ENCODE data around the gene HCRTR2.
"Not testable (repeated sequence)": the region's sequence is repeated elsewhere in the genome, so short reads cannot be mapped to it uniquely, and the experiment has no call there.

Gene HCRTR2

DNA sequence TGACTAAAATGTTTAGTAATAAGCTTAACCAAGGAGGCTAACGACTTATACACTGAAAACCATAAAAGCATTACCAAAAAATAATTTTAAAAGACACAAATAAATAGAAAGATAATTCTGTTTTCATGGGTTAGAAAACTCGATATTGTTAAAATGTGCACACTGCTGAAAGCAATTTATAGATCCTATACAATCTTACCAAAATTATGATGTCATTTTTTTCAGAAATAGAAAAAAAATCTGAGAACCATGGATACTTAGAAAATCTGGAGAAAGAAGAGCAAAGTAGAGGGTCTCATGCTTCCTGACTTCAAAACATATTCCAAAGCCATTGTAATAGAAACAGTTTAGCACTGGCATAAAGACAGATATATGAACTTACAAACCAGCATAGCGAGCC is 46.6 kb downstream of the HCRTR2 start:
- no peak for DNase-seq

GRCh38 chr6:55227862-55228261 is 53.5 kb downstream of the HCRTR2 start:
- no peak for DNase-seq

GRCh38 chr6:55239099-55239498 is 64.8 kb downstream of the HCRTR2 start:
- no peak for DNase-seq

DNA sequence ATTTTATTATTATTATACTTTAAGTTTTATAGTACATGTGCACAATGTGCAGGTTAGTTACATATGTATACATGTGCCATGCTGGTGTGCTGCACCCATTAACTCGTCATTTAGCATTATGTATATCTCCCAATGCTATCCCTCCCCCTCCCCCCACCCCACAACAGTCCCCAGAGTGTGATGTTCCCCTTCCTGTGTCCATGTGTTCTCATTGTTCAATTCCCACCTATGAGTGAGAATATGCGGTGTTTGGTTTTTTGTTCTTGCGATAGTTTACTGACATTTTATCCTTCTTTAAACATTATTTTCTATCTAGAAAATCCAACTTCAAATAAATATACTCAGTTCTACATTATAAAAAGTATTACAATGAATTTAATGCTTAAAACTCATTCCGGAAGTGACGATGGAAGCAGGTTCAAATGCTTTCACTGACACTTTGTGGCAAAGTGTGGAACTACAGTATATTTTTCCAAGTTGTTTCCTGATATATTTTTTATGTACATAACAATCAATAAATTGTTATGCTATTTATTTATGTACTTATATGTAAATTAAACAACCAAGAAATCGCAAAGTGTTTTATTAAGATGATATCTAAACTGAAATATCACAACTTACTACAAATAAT is 66.8 kb downstream of the HCRTR2 start:
- DNase-seq: not testable (repeated sequence)

- no peak for DNase-seq
Measured at GRCh38 chr6:55250400-55250799, 76.1 kb downstream of the HCRTR2 start.

DNA sequence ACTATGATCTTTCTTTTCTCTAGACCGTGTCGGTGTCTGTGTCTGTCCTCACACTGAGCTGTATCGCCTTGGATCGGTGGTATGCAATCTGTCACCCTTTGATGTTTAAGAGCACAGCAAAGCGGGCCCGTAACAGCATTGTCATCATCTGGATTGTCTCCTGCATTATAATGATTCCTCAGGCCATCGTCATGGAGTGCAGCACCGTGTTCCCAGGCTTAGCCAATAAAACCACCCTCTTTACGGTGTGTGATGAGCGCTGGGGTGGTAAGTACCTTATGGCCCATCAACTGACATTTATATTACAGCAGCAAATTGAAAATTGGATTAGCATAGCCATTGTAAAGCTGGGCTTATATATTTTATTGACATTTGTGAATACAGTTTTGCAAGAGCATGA is 80.8 kb downstream of the HCRTR2 start:
- no peak for DNase-seq

DNA sequence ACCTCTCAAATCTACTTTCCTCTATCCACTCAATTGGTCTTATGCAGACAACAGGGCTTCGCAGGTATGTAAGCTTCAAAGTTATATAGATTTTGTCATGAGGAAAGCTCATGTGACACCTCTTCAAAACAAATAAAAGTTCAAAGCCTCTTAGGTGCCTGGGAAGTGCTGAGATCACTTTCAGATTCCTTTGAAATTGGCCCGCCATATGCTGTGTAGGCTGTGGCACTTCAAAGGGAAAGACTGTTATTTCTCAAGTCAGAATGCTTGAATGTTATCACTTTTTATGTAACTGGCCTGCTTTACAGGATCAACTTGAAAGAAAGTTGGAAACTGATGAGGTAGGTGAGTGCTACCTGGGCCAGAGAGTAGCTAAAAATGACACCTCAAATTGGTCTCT is 85.9 kb downstream of the HCRTR2 start:
- DNase-seq: no peak

DNA sequence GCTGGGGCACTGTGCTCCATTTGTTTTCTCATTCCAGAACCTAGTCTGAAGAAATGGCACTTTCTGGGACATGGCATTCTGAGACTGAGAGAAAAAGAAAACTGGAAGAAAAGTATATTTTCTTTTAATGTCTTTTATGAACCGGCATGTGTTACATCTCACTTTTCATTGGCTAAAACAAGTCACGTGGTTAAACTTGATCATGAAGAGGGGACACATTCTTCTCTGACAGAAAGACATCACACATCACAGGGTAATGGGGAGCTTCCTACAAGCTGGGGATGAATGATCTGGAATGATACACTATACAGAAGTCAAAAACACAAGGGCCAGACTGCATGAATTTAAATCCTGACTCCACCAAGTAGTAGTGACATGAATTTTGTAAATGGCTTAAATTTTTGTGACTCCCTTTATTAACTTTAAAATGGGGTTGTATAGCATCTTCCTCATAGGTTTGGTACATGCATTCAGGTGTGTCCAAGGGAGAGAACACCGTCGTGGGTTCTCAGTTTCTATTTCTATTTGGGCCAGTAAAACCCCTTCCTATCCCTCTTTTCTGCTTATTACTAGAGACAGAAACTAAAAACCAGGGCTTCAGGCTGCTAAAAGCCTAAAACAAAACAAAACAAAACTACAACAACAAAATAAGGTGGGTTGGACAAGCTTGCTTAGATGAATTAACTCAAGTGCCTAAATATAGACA is 91.2 kb downstream of the HCRTR2 start:
- DNase-seq: no peak

- no peak for DNase-seq
Measured at GRCh38 chr6:55266896-55267295, 92.6 kb downstream of the HCRTR2 start.

DNA sequence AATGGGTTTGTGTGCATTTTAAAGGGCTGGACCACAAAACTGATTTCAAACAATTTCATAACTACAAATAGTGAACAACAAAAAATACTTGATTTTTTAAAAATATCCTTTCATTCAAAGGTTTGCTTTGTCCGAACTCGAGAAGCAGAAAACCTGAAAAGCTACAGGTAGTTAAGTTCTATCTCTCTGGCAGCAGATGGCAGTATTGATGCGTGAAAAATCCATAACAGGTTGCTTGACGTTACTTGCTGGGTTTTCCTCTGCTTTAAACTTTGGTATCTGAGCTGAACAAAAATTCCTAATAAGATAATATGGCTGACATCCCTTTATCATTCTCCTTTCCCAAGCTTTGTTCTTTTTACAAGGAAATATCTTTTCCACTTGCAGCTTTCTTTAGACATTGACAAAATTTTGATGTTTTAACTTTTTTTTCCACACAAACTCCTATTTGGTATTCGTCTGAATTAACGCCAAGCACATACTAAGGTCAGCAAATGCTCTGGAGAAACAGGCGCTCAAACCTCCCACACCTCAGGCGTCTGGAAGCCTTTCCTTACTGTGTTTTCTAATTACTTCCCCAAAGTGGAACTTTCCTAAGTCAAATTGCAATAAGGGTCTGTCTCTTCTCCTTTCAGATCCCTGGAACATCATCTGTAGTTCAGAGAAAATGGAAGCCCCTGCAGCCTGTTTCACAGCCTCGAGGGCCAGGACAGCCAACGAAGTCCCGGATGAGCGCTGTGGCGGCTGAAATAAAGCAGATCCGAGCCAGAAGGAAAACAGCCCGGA is 102.6 kb downstream of the HCRTR2 start:
- peak; percentile 14 for DNase-seq

GRCh38 chr6:55277646-55278045 is 103.3 kb downstream of the HCRTR2 start:
- no peak for DNase-seq

- DNase-seq: no peak
Measured at GRCh38 chr6:55281215-55281614, 106.9 kb downstream of the HCRTR2 start.

DNA sequence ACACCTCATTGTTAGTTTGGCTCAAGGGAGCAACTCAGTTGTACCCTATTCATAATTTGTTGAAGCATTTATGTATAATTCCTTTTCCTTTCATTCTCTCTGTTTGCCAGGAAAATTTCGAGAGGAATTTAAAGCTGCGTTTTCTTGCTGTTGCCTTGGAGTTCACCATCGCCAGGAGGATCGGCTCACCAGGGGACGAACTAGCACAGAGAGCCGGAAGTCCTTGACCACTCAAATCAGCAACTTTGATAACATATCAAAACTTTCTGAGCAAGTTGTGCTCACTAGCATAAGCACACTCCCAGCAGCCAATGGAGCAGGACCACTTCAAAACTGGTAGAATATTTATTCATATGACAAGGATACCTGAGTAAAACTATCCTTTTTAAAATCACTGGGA is 107.8 kb downstream of the HCRTR2 start:
- no peak for DNase-seq

- DNase-seq: no peak
Measured at GRCh38 chr6:55286824-55287223, 112.5 kb downstream of the HCRTR2 start.

DNA sequence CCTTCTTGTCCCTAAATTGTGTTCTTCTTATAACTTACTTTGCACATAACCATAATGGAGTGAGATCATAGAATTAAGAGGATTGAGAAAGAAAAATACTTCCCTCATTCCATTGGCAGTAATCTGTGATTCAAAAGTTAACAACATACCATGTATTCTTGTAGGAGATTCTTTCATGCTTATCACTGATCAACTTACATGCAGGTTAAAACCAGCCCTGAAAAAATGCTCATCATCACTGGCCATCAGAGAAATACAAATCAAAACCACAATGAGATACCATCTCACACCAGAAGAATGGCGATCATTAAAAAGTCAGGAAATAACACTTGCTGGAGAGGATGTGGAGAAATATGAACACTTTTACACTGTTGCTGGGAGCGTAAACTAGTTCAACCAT is 116.4 kb downstream of the HCRTR2 start:
- no peak for DNase-seq

DNA sequence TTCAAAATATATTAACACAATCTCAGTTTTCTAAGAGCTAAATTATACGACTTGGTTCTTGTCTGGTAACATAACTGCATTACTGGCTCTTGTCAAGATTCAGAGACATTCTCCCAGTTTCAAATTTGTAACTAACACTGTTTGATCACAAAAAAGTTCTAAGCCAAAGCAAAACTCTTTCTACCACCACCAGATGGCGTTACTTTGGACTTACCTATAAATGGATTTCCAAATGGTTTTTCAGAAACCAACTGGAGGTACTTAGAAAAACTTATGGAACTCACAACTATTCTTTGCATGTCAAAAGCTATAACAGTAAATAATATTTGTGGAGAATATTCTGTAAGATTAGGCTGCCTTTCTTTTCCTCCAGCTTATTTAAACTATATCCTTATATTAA is 118.8 kb downstream of the HCRTR2 start:
- DNase-seq: no peak

DNA sequence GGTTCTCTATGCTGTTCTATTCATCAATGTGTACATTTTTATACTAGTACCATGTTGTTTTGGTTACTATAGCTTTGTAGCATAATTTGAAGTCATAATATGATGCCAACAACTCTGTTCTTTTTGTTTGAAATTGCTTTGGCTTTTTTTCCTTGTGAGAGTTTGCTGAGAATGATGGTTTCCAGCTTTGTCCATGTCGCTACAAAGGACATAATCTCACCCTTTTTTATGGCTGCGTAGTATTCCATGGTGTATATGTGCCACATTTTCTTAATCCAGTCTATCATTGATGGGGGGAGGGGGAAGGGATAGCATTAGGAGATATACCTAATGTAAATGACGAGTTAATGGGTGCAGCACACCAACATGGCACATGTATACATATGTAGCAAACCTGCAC is 122.9 kb downstream of the HCRTR2 start:
- not testable (repeated sequence) for DNase-seq

DNA sequence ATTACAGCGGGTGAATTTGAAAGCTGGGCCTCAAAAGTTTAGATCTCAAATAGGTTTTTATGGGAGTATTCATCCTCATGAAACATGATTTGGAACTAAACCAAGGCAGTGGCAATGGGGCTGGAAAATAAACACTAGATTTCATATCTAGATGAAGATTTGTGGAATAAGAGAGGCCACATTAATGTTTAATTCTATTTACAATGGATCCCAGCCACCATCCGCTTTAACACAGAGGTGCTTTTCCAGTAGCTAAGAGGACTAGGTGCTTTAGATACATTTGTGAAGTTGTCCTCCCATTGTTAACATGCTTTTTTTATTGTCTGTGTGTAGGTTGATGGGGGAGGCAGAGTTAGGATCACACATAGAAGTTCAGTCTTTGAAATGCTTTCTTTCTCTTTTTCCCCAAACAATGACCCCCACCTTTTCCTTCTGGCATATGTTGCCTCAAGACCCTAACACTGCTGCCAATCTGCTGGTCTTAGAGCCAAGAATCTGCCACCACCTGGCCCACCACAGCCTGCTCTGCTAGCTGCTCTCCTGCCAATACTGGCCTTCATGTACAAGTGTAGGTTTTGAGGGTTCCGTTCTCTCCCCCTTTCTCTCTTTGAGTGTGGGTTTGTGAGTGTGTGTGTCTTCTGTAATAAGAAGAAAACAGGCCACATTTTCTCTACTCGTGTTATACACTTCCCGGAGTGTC is 125.1 kb downstream of the HCRTR2 start:
- DNase-seq: peak; percentile 14

GRCh38 chr6:55304747-55305146 is 130.4 kb downstream of the HCRTR2 start:
- no peak for DNase-seq

DNA sequence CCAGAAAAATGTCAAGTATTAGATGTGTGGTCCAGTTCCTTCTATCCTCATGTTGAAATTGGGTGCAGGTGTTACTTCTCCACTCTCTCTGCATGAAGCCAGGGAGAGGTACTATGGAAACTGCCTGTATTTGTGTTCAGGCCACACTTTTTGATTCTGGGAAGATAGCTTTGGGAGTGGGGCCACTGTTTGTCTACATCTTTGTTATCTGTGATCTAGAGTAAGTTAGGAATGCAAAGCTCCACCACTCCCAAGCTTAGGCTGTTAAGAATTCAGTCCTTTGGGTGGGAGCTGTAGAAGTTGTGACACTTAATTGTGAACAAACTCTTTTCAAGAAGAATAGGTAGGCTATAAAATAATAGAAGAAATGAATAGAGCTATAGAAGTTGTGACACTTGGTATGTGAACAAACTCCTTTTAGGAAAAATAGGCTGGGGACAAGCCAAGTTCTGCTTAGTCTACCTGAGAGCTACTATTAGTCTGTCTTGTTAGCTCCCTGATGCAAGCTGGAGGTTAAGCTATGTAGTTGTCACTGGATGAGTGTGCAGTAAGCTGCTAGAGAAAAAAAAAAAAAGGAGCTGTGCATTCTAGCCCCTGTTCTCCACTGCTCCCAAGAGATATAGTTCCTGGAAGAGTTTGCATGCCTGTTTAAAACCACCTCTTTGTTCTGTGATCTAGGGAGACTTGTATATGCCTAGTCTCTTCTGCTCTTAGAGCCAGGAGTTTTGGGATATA is 145.8 kb downstream of the HCRTR2 start:
- no peak for DNase-seq

DNA sequence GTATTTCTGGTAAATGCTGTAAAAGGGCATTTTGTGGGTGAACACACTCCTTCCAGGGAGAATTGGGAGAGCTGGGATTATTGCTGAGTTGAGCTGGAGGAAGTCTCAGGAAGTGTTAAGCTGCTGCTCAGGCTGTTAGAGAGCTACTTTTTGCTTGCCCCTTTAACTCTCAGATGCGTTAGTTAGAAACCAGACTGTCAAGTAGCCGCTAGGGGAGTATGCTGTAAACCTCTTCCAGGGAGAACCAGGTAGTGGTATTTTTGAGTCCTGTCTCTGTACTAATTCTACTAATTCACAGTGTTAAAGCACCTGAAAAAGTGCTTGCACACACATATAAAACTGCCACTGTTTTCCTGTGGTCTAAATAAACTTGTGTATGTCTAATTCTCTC is 146.4 kb downstream of the HCRTR2 start:
- no peak for DNase-seq

DNA sequence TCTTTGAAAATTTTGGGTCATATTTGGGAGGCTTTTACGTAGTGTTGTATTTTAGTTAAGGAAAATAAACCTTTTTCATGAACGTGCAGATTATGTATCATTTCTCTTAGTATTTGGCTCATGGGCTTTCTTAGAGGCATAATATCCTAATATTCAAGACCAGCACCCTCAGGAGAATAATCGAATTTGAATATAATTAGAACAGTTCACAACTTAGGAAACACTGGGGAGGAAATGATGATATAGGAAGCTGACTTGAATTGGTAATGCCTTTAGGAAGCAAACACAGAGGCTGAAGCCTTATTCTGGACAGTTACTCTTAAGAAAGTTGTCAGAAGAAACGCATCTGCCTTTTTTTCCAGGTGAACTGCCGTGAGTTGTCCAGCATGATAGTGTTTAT is 152.9 kb downstream of the HCRTR2 start, which contains the start of gene GFRAL:
Gene GFRAL, plus strand, starts transcription at position 301 of the 400 bp plus-strand sequence. Its CDS starts 86 bp downstream, at position 387.
- no peak for DNase-seq

All from DMS 273 treated with DMSO at 0.1 percent for 48 hours (cell line).